Measurements from ENCODE around the gene MARVELD2.
"Not testable (repeated sequence)": the region's sequence is repeated elsewhere in the genome, so short reads cannot be mapped to it uniquely, and the experiment has no call there.

The MARVELD2 gene

GRCh38 chr5:69444127-69444754 lies 29.3 kb downstream of the MARVELD2 start:
- DNase-seq (ENCODE audit: low read depth in 1 of 2, low spot score in 1 of 2): no peak

- DNase-seq (ENCODE audit: low read depth in 1 of 2, low spot score in 1 of 2): no peak
These were observed 34.6 kb downstream of the MARVELD2 start for GRCh38 chr5:69449511-69449910.

- no peak for DNase-seq (ENCODE audit: low read depth in 1 of 2, low spot score in 1 of 2)
These were observed 35.2 kb downstream of the MARVELD2 start for GRCh38 chr5:69450116-69450515.

- DNase-seq (ENCODE audit: low read depth in 1 of 2, low spot score in 1 of 2): not testable (repeated sequence)
These were observed 35.6 kb downstream of the MARVELD2 start for GRCh38 chr5:69450527-69450926.

GRCh38 chr5:69451941-69452647 lies 37.2 kb downstream of the MARVELD2 start:
- DNase-seq (ENCODE audit: low read depth in 1 of 2, low spot score in 1 of 2): no peak

GRCh38 chr5:69453487-69453886 lies 38.6 kb downstream of the MARVELD2 start:
- DNase-seq (ENCODE audit: low read depth in 1 of 2, low spot score in 1 of 2): not testable (repeated sequence)

- DNase-seq (ENCODE audit: low read depth in 1 of 2, low spot score in 1 of 2): no peak
These were observed 39.7 kb downstream of the MARVELD2 start for GRCh38 chr5:69454460-69455249.

- DNase-seq (ENCODE audit: low read depth in 1 of 2, low spot score in 1 of 2): not testable (repeated sequence)
These were observed 40.6 kb downstream of the MARVELD2 start for GRCh38 chr5:69455428-69455988.

GRCh38 chr5:69462170-69462569 lies 47.3 kb downstream of the MARVELD2 start:
- no peak for DNase-seq (ENCODE audit: low read depth in 1 of 2, low spot score in 1 of 2)

- DNase-seq (ENCODE audit: low read depth in 1 of 2, low spot score in 1 of 2): not testable (repeated sequence)
These were observed 51.5 kb downstream of the MARVELD2 start for GRCh38 chr5:69466375-69466774.

GRCh38 chr5:69467442-69468225 lies 52.7 kb downstream of the MARVELD2 start:
- no peak for DNase-seq (ENCODE audit: low read depth in 1 of 2, low spot score in 1 of 2)

GRCh38 chr5:69468631-69469030 lies 53.7 kb downstream of the MARVELD2 start:
- DNase-seq (ENCODE audit: low read depth in 1 of 2, low spot score in 1 of 2): no peak

- not testable (repeated sequence) for DNase-seq (ENCODE audit: low read depth in 1 of 2, low spot score in 1 of 2)
These were observed 56.6 kb downstream of the MARVELD2 start for GRCh38 chr5:69471516-69471915.

GRCh38 chr5:69472535-69473143 lies 57.7 kb downstream of the MARVELD2 start:
- DNase-seq (ENCODE audit: low read depth in 1 of 2, low spot score in 1 of 2): not testable (repeated sequence)

GRCh38 chr5:69477170-69477569 lies 62.3 kb downstream of the MARVELD2 start:
- no peak for DNase-seq (ENCODE audit: low read depth in 1 of 2, low spot score in 1 of 2)

- not testable (repeated sequence) for DNase-seq (ENCODE audit: low read depth in 1 of 2, low spot score in 1 of 2)
These were observed 63.4 kb downstream of the MARVELD2 start for GRCh38 chr5:69478296-69478695.

- no peak for DNase-seq (ENCODE audit: low read depth in 1 of 2, low spot score in 1 of 2)
These were observed 70.0 kb downstream of the MARVELD2 start for GRCh38 chr5:69484891-69485290.

GRCh38 chr5:69485471-69485870 lies 70.6 kb downstream of the MARVELD2 start:
- DNase-seq (ENCODE audit: low read depth in 1 of 2, low spot score in 1 of 2): no peak

- DNase-seq (ENCODE audit: low read depth in 1 of 2, low spot score in 1 of 2): no peak
These were observed 74.3 kb downstream of the MARVELD2 start for GRCh38 chr5:69489246-69489645.

- DNase-seq (ENCODE audit: low read depth in 1 of 2, low spot score in 1 of 2): no peak
These were observed 76.1 kb downstream of the MARVELD2 start for GRCh38 chr5:69491027-69491426.

Data from stimulated activated CD4-positive, alpha-beta T cell treated with anti-CD3 and anti-CD28 coated beads, Interleukin-15, amount 100 ng/mL, for 1 hour (primary cell).